Prostate gland (tissue), 2 donors: ENCODE measurements around the gene ROBO1. TPM values are rescaled to one million over a fixed set of nuclear protein-coding genes. Genes with fewer than 3 reads are reported as not detected.

ENCODE experiments used
- DNase-seq: peaks from one replicate; pipeline ENCODE4 v3.0.0-alpha.2; 2019; ENCODE audit warnings: low spot score
- H3K27ac ChIP-seq, 2 donors: fragments of 200-600 bp; sonication (generic); 2 replicates each; pipeline ENCODE4 v1.5.1; 2017 to 2019
- H3K27me3 ChIP-seq: fragments of 200-600 bp; sonication (generic); replicated peaks from 2 replicates; pipeline ENCODE4 v1.5.1; 2019; ENCODE audit not compliant: insufficient read depth
- H3K36me3 ChIP-seq, 2 donors: fragments of 200-600 bp; sonication (generic); 1 replicate in 1 of 2; 2 replicates in 1 of 2; pipeline versions ENCODE4 v1.5.1 to v1.8.1; 2017 to 2019
- H3K4me1 ChIP-seq: fragments of 200-600 bp; sonication (generic); replicated peaks from 2 replicates; pipeline ENCODE4 v1.5.1; 2019
- H3K4me3 ChIP-seq, 2 donors: fragments of 200-600 bp; sonication (generic); 2 replicates each; pipeline ENCODE4 v1.5.1; 2017 to 2019
- H3K9me3 ChIP-seq: fragments of 200-600 bp; sonication (generic); 2 replicates; pipeline ENCODE4 v1.5.1; 2017
- POLR2A ChIP-seq: fragments of 450-650 bp; IDR thresholded peaks from one replicate; pipeline ENCODE4 v1.6.1; 2016; ENCODE audit warnings: antibody characterized with exemption, mild to moderate bottlenecking
- POLR2AphosphoS5 ChIP-seq: sonication (generic); formaldehyde crosslinking; IDR thresholded peaks from one replicate; pipeline ENCODE4 v1.6.1; 2017; ENCODE audit warnings: antibody characterized with exemption
- WGBS: methylation state at CpG from one replicate; pipeline ENCODE4 v1.1.5; 2018; 5-methylcytosine and 5-hydroxymethylcytosine counted together
- intact Hi-C: fragments of 100-400 bp; cut with DNase I; formaldehyde crosslinking; loops from one replicate; pipeline ENCODE4 v1.14.2; 2022
- total RNA-seq, 2 donors: library from RNA; depleted of rRNA; stranded (reverse); fragments of >200 nt; gene quantifications; one replicate each; pipeline ENCODE4 v1.1.0, GENCODE V29; 2016
- TF ChIP-seq, protein P1 (sequence below), 4 experiments: fragments of 200-600 bp in 2 of 4; fragments of 450-650 bp in 2 of 4; sonication (generic) in 2 of 4; IDR thresholded peaks; 1 replicate in 3 of 4; 2 replicates in 1 of 4; pipeline ENCODE4 v1.5.1; 2016 to 2019; ENCODE audit warnings: antibody characterized with exemption in 4 of 4, mild to moderate bottlenecking in 2 of 4, moderate library complexity in 2 of 4

ROBO1 gene
- total RNA-seq, 2 donors from 2014 or later: 37.6 to 50.8 TPM

- no peaks in the 10 kb centered on the region for H3K27me3 ChIP-seq
- H3K4me3 ChIP-seq: no peak overlapping the region
- 92% methylated on average over 1 of the region's 1 CpG for WGBS
- TF ChIP-seq POLR2A: no peak
- TF ChIP-seq, protein P1, sequence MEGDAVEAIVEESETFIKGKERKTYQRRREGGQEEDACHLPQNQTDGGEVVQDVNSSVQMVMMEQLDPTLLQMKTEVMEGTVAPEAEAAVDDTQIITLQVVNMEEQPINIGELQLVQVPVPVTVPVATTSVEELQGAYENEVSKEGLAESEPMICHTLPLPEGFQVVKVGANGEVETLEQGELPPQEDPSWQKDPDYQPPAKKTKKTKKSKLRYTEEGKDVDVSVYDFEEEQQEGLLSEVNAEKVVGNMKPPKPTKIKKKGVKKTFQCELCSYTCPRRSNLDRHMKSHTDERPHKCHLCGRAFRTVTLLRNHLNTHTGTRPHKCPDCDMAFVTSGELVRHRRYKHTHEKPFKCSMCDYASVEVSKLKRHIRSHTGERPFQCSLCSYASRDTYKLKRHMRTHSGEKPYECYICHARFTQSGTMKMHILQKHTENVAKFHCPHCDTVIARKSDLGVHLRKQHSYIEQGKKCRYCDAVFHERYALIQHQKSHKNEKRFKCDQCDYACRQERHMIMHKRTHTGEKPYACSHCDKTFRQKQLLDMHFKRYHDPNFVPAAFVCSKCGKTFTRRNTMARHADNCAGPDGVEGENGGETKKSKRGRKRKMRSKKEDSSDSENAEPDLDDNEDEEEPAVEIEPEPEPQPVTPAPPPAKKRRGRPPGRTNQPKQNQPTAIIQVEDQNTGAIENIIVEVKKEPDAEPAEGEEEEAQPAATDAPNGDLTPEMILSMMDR (IDR thresholded peaks at IDR 0.05): no peak
- no peaks in the 10 kb centered on the region for H3K9me3 ChIP-seq
- H3K36me3 ChIP-seq: no peaks in the 10 kb centered on the region
- DNase-seq: no peak
- intact Hi-C loops: no loop called here
- H3K27ac ChIP-seq: no peak overlapping the region
- no peaks in the 10 kb centered on the region for H3K4me1 ChIP-seq
Observed at GRCh38 chr3:78901544-78901943, 866.3 kb downstream of the ROBO1 start.

DNA sequence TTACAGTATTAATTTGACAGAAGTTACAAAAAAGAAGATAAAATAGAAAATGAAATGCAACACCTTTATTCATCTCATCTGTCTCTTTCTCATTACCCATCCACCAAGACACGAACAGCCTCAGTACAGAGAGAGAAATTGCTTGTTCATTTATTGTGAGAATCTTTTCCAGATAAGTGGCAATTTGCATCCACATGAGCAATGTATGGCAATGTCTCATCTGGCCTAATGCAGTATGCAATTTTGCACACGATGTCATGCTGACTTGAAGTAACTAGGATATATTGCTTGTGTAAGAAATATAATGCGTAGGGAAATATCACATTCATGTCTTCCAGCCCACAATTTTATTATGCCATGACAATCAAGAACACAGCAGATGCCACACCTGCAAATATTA is 866.9 kb downstream of the ROBO1 start:
- no peaks in the 10 kb centered on the region for H3K4me1 ChIP-seq
- DNase-seq: no peak
- H3K36me3 ChIP-seq: no peaks in the 10 kb centered on the region
- H3K27ac ChIP-seq: no peak overlapping the region
- H3K4me3 ChIP-seq: no peak overlapping the region
- H3K27me3 ChIP-seq: no peaks in the 10 kb centered on the region
- intact Hi-C loops: no loop called here
- 94% methylated on average over 3 of the region's 3 CpGs for WGBS
- TF ChIP-seq POLR2AphosphoS5 (no peak), POLR2A (no peak)
- TF ChIP-seq, protein P1 (IDR thresholded peaks at IDR 0.05): no peak
- no peaks in the 10 kb centered on the region for H3K9me3 ChIP-seq

- no peak overlapping the region for H3K27ac ChIP-seq
- H3K4me3 ChIP-seq: no peak overlapping the region
- TF ChIP-seq POLR2AphosphoS5: no peak
- no peak for TF ChIP-seq POLR2A
- TF ChIP-seq, protein P1 (IDR thresholded peaks at IDR 0.05): no peak
- intact Hi-C loops: no loop called here
- H3K9me3 ChIP-seq: no peaks in the 10 kb centered on the region
- no peak for DNase-seq
- no peaks in the 10 kb centered on the region for H3K27me3 ChIP-seq
- H3K4me1 ChIP-seq: no peaks in the 10 kb centered on the region
- WGBS: 93% methylated on average over 1 of the region's 1 CpG
- no peaks in the 10 kb centered on the region for H3K36me3 ChIP-seq
Observed at GRCh38 chr3:78900426-78900825, 867.4 kb downstream of the ROBO1 start.

- Histone ChIP-seq H3K27ac (no peak overlapping the region), H3K4me1 (no peaks in the 10 kb centered on the region), H3K36me3 (no peaks in the 10 kb centered on the region), H3K27me3 (no peaks in the 10 kb centered on the region), H3K4me3 (no peak overlapping the region), H3K9me3 (no peaks in the 10 kb centered on the region)
- no peak for DNase-seq
- intact Hi-C loops: no loop called here
- TF ChIP-seq POLR2A: no peak
Observed at GRCh38 chr3:78895528-78895927, 872.3 kb downstream of the ROBO1 start.

DNA sequence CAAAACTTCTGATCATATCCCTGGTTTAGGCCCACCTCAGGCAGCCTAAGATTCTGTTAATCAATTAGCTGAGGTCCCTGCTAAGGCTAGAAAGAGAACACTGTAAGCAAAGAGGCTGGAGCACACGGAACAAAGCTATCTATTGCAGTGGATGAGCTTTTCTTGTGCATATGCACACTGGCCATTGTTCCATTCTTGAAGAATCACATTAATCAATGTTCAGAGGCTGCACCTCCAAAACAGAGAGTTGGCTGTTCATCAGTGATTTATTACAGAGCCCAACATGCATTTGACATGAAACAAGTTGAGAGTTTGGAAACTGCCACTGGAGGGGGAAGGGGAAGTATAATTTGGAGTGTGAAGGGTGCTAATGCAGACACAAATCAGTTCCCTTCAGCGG is 873.0 kb downstream of the ROBO1 start:
- intact Hi-C loops: no loop called here
- H3K36me3 ChIP-seq: no peaks in the 10 kb centered on the region
- 82% methylated on average over 2 of the region's 2 CpGs for WGBS
- H3K27me3 ChIP-seq: no peaks in the 10 kb centered on the region
- no peaks in the 10 kb centered on the region for H3K4me1 ChIP-seq
- no peak for DNase-seq
- H3K4me3 ChIP-seq: no peak overlapping the region
- H3K27ac ChIP-seq: no peak overlapping the region
- H3K9me3 ChIP-seq: no peaks in the 10 kb centered on the region
- TF ChIP-seq, protein P1 (IDR thresholded peaks at IDR 0.05): no peak
